Measurements from ENCODE around the gene PHACTR3. TPM values are rescaled to one million over a fixed set of nuclear protein-coding genes. Genes with fewer than 3 reads are reported as not detected.

The PHACTR3 gene
- total RNA-seq, 4 donors from 2014 or later: 1.4 to 7.2 (median 4.3) TPM

DNA sequence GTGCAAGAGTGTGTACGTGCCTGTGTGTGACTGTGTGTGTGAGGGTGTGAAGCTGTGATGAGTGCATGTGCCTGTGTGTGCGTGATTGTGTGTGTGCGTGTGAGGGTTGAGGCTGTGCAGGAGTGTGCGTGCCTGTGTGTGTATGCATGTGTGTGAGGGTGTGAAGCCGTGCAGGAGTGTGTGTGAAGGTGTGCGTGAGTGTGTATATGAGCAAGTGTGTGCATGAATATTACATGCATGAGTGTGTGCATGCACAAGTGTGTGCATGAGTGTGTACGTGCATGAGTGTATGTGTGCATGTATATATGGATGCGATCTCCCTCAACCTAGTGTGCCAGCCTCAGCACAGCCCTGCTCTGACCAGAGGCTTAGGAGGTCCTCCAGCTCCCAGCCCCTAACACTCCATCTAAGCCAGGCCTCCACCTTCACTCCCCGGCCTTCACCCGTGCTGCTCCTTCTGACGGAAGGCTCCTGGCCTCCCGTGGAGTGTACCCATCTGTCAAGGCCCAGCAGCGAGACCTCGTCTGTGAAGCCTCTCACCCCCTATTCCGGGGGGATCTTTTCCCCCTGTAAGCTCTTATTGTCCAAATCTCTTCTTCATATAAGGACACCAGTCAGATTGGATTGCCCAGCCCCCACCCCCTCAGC, 19.9 kb upstream of the PHACTR3 start:
- no peak for TF ChIP-seq POLR2A (IDR thresholded peaks at IDR 0.05)
- TF ChIP-seq, protein P1, sequence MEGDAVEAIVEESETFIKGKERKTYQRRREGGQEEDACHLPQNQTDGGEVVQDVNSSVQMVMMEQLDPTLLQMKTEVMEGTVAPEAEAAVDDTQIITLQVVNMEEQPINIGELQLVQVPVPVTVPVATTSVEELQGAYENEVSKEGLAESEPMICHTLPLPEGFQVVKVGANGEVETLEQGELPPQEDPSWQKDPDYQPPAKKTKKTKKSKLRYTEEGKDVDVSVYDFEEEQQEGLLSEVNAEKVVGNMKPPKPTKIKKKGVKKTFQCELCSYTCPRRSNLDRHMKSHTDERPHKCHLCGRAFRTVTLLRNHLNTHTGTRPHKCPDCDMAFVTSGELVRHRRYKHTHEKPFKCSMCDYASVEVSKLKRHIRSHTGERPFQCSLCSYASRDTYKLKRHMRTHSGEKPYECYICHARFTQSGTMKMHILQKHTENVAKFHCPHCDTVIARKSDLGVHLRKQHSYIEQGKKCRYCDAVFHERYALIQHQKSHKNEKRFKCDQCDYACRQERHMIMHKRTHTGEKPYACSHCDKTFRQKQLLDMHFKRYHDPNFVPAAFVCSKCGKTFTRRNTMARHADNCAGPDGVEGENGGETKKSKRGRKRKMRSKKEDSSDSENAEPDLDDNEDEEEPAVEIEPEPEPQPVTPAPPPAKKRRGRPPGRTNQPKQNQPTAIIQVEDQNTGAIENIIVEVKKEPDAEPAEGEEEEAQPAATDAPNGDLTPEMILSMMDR (IDR thresholded peaks at IDR 0.05): peak in 1 of 3 donors; percentile 9
- intact Hi-C loops (cut with DNase I; ENCODE audit: low total_unique reads): no loop called here
- DNase-seq (ENCODE audit: low spot score in 2 of 2): no peak
- no peak overlapping the region for H3K4me3 ChIP-seq (ENCODE audit: low read depth, poor library complexity, severe bottlenecking)
- 86 to 88% methylated on average over 15 of the region's 15 CpGs for WGBS, 2 donors

DNA sequence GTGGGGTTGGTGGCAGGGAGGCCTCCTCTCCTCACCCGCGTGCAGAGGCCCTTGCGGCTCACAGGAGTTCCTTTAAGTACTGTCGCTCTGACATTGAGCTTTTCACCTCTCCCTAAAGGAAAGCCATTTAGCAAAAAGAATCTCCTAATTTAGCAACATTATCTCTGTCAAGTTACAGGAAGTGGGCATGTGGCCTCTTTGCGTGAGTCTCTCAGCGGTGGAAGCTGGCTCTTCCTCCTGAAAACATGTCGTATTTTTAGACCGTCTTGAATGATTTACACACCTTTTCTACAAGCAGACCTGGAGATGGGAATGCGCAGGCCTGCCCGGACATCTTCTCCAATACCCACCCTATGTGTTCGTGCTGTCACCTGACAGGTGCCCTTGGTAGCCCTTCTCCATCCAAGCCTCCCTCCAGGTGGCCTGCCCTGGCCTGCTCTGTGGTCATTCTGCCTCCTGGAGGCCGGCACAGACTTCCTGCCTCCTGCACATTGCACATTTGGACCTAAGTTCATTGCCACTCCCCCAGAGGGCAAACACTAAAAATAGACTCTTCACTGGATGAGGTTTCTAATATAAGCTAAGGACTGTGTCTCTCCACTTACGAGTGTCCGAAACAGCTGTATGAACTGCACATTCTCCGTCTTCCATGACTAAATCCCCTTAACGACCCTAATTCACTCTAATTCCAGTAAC, 18.5 kb upstream of the PHACTR3 start:
- intact Hi-C loops (cut with DNase I; ENCODE audit: low total_unique reads): no loop called here
- no peak for TF ChIP-seq POLR2A (IDR thresholded peaks at IDR 0.05)
- TF ChIP-seq, protein P1 (IDR thresholded peaks at IDR 0.05): no peak
- H3K4me3 ChIP-seq (ENCODE audit: low read depth, poor library complexity, severe bottlenecking): no peak overlapping the region
- 55 to 58% methylated on average over 16 of the region's 16 CpGs for WGBS, 2 donors
- DNase-seq (ENCODE audit: low spot score in 2 of 2): no peak

DNA sequence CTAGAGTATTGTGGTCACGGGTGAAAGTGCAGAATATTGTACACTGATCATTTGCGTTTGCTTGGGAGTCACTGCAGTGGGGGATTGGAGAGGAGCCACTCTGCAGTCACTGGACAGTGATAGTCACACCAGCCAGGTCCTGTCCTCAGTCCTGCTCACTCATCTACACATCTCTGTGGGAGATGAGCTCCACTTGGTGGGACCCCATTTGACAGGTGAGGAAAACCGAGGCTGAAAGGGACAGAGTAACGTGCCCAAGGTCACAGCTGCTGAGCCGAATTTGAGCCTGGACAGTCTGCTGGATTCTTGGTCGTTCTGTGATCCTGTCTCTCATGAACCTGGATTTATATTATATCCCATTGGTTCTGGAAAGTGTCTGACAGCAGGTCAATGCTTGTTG, 17.7 kb upstream of the PHACTR3 start:
- TF ChIP-seq, protein P1 (IDR thresholded peaks at IDR 0.05): no peak
- no peak for TF ChIP-seq POLR2A (IDR thresholded peaks at IDR 0.05)
- DNase-seq (ENCODE audit: low spot score in 2 of 2): no peak
- WGBS, 2 donors: 91 to 92% methylated on average over 6 of the region's 6 CpGs
- intact Hi-C loops (cut with DNase I; ENCODE audit: low total_unique reads): no loop called here
- no peak overlapping the region for H3K4me3 ChIP-seq (ENCODE audit: low read depth, poor library complexity, severe bottlenecking)

DNA sequence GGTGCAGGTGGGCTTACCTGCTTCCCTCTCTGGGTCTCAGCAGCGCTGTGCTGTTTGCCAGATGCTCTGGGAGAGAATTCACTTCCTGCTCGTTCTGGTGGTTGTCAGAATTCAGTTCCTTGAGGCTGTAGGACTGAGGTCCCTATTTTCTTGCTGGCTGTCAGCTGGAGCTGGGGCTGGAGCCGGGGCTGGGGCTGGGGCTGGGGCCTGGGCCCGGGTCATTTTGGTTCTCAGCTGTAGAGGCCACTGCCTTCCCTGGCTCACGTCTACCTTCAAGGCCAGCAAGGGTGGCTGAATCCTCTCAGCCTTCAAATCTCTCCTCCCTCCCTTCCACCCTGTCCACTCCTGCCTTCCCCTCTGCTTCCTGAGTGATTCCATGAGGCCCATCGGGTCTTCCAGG, 16.8 kb upstream of the PHACTR3 start:
- 82 to 83% methylated on average over 5 to 6 of the region's 6 CpGs for WGBS, 2 donors
- intact Hi-C loops (cut with DNase I; ENCODE audit: low total_unique reads): no loop called here
- no peak for TF ChIP-seq POLR2A (IDR thresholded peaks at IDR 0.05)
- TF ChIP-seq, protein P1 (IDR thresholded peaks at IDR 0.05): no peak
- H3K4me3 ChIP-seq (ENCODE audit: low read depth, poor library complexity, severe bottlenecking): no peak overlapping the region
- DNase-seq (ENCODE audit: low spot score in 2 of 2): no peak

DNA sequence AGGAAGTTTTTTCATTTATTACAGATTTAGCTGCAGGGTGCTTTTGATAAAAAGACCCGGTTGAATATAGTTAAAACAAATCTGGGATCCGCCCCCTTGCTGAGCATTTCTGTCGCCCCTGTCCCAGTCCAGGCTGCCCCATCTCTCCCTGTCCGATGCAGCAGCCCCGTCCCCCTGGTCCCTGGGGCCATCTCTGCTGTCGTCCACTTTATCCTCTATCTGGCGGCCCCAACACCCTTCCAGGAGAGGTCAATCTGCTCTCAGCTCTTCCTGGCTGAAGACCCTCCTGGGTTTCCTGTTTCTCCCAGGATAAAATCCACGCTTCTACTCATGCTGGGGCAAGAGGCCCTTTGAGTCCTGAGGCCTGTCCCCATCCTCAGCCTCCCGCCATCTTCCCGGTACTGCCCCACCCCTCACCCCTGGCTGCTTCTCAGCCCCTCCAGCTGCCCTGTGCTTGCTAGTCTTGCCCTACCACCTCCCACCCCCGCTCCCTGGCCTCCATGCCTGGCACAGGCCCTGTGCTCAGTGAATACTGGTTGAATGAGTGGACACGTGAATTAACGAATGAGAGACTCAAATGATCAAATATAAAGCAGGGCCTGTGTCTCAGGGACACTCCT, 16.0 kb upstream of the PHACTR3 start:
- WGBS, 2 donors: 79 to 83% methylated on average over 13 of the region's 13 CpGs
- DNase-seq (ENCODE audit: low spot score in 2 of 2): no peak
- TF ChIP-seq POLR2A (IDR thresholded peaks at IDR 0.05): no peak
- TF ChIP-seq, protein P1 (IDR thresholded peaks at IDR 0.05): no peak
- no peak overlapping the region for H3K4me3 ChIP-seq (ENCODE audit: low read depth, poor library complexity, severe bottlenecking)
- intact Hi-C loops (cut with DNase I; ENCODE audit: low total_unique reads): no loop called here

All from lower leg skin (tissue), 4 donors.